Measurements from ENCODE around the gene FMN2. TPM values are rescaled to one million over a fixed set of nuclear protein-coding genes. Genes with fewer than 3 reads are reported as not detected.
"Not testable (repeated sequence)": the region's sequence is repeated elsewhere in the genome, so short reads cannot be mapped to it uniquely, and the experiment has no call there.

Gene FMN2
- total RNA-seq, 2 experiments from 2014 or later = not detected

DNA sequence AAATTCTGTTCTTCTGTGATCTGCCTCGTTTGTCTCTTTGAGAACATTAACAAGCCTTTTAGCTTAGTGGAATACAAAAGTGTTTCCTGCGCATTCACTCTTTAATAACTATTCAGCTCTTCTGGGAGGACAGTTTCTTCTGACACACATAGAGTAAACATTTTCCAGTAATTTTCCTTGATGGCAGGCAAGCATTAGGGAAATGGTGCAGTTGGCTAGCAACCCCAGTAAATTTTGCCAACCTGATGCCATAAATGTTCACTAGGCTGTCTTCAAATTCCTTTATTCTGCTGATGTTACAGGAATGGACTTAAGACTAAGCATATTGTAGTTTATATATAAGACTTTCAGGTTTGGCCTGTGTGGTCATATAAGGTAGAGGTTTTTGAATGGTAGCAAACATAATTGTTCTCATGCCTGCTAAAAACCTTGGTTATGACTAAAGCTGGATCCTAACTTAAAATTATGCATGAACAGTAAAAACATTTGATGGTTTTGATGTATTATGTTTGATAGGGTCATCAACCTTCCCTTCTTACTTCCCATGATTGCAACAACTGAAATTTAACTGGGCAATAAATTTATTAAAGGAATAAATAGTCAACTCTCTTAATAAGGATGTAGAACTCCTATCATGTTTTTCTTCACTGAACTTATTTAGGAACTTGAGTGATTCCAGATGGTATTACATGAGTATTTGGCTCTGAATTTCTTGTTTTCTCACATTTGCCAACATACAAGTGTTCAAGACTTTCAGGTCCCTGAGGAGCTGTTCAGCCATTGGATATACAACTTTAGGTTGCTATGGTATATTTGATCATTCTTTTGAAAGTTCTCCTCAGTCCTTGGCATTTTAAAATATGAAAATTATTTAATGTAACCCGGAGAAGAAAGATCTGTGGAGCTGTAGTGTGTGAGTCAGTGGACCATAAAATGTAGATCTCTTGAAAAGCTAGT lies 223.4 kb downstream of the FMN2 start:
- H3K4me1 Mint-ChIP-seq (ENCODE audit: low read depth) = no peaks in the 10 kb centered on the region
- CTCF ChIA-PET = no interaction called here

GRCh38 chr1:240319998-240320397 lies 228.3 kb downstream of the FMN2 start:
- no peaks in the 10 kb centered on the region for H3K4me1 Mint-ChIP-seq (ENCODE audit: low read depth)
- no peaks in the 10 kb centered on the region for H3K36me3 Mint-ChIP-seq
- H3K27me3 Mint-ChIP-seq = peaks cover 2% of the 10 kb centered on the region
- peaks cover 3% of the 10 kb centered on the region for H3K9me3 Mint-ChIP-seq
- H3K4me3 Mint-ChIP-seq = no peak overlapping the region
- POLR2A ChIA-PET = no interaction called here
- CTCF ChIA-PET = no interaction called here
- intact Hi-C loops (cut with micrococcal nuclease) = no loop called here
- H3K27ac Mint-ChIP-seq = no peak overlapping the region
- DNase-seq = no peak

More for the DNA sequence above, 223.4 kb downstream of the FMN2 start:
- no peaks in the 10 kb centered on the region for H3K27me3 Mint-ChIP-seq
- intact Hi-C loops (cut with micrococcal nuclease) = no loop called here
- no peak overlapping the region for H3K4me3 Mint-ChIP-seq
- DNase-seq = no peak
- POLR2A ChIA-PET = no interaction called here
- H3K36me3 Mint-ChIP-seq = no peaks in the 10 kb centered on the region
- H3K9me3 Mint-ChIP-seq = peaks cover 3% of the 10 kb centered on the region
- no peak overlapping the region for H3K27ac Mint-ChIP-seq

DNA sequence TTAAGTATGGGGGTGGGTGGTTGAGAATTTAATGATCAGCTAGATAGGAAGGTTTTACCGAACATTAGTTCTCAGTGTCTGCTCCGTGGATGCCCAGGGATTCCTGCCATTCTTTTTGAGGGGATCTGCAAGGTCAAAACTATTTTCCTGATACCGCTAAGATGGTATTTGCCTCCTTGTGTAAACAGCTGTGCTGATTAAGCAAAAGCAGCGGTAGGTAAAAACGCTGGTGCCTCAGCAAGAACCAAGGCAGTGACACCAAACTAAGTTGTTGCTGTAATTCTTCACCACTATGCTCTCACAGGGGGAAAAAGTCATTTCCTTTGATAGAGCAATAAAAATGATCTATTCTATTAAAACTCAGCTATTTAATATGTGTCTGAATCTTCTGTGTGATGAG lies 229.0 kb downstream of the FMN2 start:
- Mint-ChIP-seq H3K27ac (no peak overlapping the region), H3K36me3 (no peaks in the 10 kb centered on the region), H3K4me1 (ENCODE audit: low read depth) (no peaks in the 10 kb centered on the region), H3K4me3 (no peak overlapping the region), H3K27me3 (peaks cover 2% of the 10 kb centered on the region), H3K9me3 (peaks cover 3% of the 10 kb centered on the region)
- POLR2A ChIA-PET = no interaction called here
- CTCF ChIA-PET = no interaction called here
- intact Hi-C loops (cut with micrococcal nuclease) = no loop called here
- no peak for DNase-seq

- intact Hi-C loops (cut with micrococcal nuclease) = no loop called here
- Mint-ChIP-seq H3K27me3 (peaks cover 2% of the 10 kb centered on the region), H3K4me3 (no peak overlapping the region), H3K4me1 (ENCODE audit: low read depth) (no peaks in the 10 kb centered on the region), H3K27ac (no peak overlapping the region), H3K36me3 (no peaks in the 10 kb centered on the region), H3K9me3 (peaks cover 3% of the 10 kb centered on the region)
- ChIA-PET CTCF (no interaction called here), POLR2A (no interaction called here)
- no peak for DNase-seq
Measured at GRCh38 chr1:240322943-240323342, 231.3 kb downstream of the FMN2 start.

- H3K27me3 Mint-ChIP-seq; POLR2A ChIA-PET; DNase-seq; H3K4me3 Mint-ChIP-seq; H3K36me3 Mint-ChIP-seq; H3K9me3 Mint-ChIP-seq; H3K27ac Mint-ChIP-seq; intact Hi-C loops (cut with micrococcal nuclease); CTCF ChIA-PET; H3K4me1 Mint-ChIP-seq (ENCODE audit: low read depth): not testable (repeated sequence)
Measured at GRCh38 chr1:240328382-240328781, 236.7 kb downstream of the FMN2 start.

GRCh38 chr1:240329443-240329842 lies 237.8 kb downstream of the FMN2 start:
- no peaks in the 10 kb centered on the region for H3K4me1 Mint-ChIP-seq (ENCODE audit: low read depth)
- no peaks in the 10 kb centered on the region for H3K27me3 Mint-ChIP-seq
- H3K9me3 Mint-ChIP-seq = no peaks in the 10 kb centered on the region
- DNase-seq = no peak
- no peaks in the 10 kb centered on the region for H3K36me3 Mint-ChIP-seq
- POLR2A ChIA-PET = no interaction called here
- H3K27ac Mint-ChIP-seq = no peak overlapping the region
- intact Hi-C loops (cut with micrococcal nuclease) = no loop called here
- H3K4me3 Mint-ChIP-seq = no peak overlapping the region
- CTCF ChIA-PET = no interaction called here

DNA sequence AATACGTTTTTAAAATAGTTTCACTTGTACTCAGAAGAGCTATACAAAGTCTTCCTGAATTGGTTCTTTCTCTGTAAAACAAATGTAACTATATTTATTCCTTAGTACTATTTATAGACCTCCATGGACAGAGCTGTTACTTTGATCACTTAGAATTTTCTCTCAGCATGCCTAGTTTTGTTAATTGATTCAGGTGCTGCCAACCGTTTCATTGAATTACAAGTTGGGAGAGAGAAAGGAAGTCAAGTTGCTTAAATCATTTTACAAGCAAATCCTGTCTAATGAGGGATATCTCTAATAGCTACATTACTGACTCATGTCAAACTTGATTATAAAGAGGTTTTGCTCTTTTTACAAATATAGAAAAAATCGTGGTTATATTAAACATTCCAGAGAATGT lies 241.0 kb downstream of the FMN2 start:
- no peaks in the 10 kb centered on the region for H3K9me3 Mint-ChIP-seq
- POLR2A ChIA-PET = no interaction called here
- H3K4me1 Mint-ChIP-seq (ENCODE audit: low read depth) = no peaks in the 10 kb centered on the region
- H3K27me3 Mint-ChIP-seq = no peaks in the 10 kb centered on the region
- CTCF ChIA-PET = no interaction called here
- no peak for DNase-seq
- intact Hi-C loops (cut with micrococcal nuclease) = no loop called here
- no peaks in the 10 kb centered on the region for H3K36me3 Mint-ChIP-seq
- H3K27ac Mint-ChIP-seq = no peak overlapping the region
- no peak overlapping the region for H3K4me3 Mint-ChIP-seq

- POLR2A ChIA-PET = interaction anchor here (0.6 kb wide), 1 partner anchor 22 kb away, joined by 3 read pairs; no protein-coding TSS in a partner anchor
- Mint-ChIP-seq H3K27ac (no peak overlapping the region), H3K9me3 (no peaks in the 10 kb centered on the region), H3K36me3 (no peaks in the 10 kb centered on the region), H3K27me3 (no peaks in the 10 kb centered on the region), H3K4me3 (no peak overlapping the region), H3K4me1 (ENCODE audit: low read depth) (no peaks in the 10 kb centered on the region)
- CTCF ChIA-PET = no interaction called here
- DNase-seq = no peak
- intact Hi-C loops (cut with micrococcal nuclease) = no loop called here
Measured at GRCh38 chr1:240337781-240338180, 246.1 kb downstream of the FMN2 start.

GRCh38 chr1:240338837-240339236 lies 247.2 kb downstream of the FMN2 start:
- no peak overlapping the region for H3K27ac Mint-ChIP-seq
- intact Hi-C loops (cut with micrococcal nuclease) = no loop called here
- H3K4me3 Mint-ChIP-seq = no peak overlapping the region
- H3K4me1 Mint-ChIP-seq (ENCODE audit: low read depth) = no peaks in the 10 kb centered on the region
- ChIA-PET CTCF (no interaction called here), POLR2A (no interaction called here)
- H3K27me3 Mint-ChIP-seq = no peaks in the 10 kb centered on the region
- no peaks in the 10 kb centered on the region for H3K9me3 Mint-ChIP-seq
- no peak for DNase-seq
- H3K36me3 Mint-ChIP-seq = no peaks in the 10 kb centered on the region

DNA sequence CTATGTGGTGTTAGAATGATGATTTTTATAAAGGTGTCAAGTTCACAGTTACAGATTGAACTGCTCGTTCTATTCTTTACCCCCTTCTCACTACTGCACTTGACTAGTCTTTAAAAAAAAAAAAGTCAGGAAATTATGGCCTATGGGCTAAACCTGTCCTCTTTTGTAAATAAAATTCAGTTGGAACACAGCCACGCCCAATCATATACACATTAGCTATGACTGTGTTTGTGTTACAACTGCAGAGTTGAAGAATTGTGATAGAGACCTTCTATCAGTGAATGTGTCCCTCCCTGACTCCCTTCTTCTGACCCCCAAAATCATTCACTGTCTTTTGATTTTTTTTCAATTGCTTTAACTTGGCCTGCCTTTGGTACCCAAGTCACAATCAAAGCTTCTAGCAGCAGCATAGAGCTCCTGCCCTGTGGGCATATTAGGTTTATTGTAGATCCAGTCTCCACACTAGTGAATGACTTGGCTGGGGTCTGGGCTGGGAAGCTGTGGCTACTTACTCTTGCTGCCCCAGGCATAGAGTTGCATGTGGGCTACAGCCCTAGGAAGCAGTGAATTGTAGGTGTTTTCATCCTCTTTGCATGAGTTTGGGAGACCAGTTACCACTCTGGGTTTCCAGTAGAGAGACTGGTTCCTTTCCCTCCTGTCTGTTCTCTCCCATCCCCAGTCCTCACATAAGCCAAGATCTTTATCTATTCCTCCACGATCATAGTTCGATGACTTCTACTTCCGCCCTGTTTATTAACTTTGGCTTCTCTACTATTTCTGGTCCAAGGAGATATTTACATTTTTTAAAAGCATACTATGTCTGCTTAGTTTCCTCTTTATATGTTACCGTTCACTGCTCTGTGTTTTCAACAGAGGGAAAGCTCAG lies 249.9 kb downstream of the FMN2 start:
- CTCF ChIA-PET = no interaction called here
- Mint-ChIP-seq H3K4me1 (ENCODE audit: low read depth) (no peaks in the 10 kb centered on the region), H3K27me3 (no peaks in the 10 kb centered on the region), H3K36me3 (no peaks in the 10 kb centered on the region), H3K9me3 (no peaks in the 10 kb centered on the region), H3K27ac (no peak overlapping the region), H3K4me3 (no peak overlapping the region)
- no peak for DNase-seq
- intact Hi-C loops (cut with micrococcal nuclease) = no loop called here
- POLR2A ChIA-PET = no interaction called here

DNA sequence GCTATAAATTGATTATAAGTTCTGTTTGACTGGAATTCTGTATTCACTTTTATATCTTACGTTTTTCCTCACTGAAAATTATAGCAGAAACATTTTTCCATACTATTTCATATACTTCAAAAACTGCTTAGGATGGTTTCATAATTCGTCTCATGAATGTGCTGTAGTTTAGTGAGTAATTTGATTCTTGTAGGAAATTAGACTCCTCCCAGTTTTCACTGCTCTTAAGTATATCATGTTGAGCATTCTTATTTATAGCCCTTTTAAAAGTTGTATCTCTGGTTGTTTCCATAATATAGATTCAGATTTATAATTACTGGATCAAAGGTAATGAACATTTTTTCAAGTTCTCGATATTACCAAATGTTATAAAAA lies 250.6 kb downstream of the FMN2 start:
- POLR2A ChIA-PET = no interaction called here
- no peaks in the 10 kb centered on the region for H3K27me3 Mint-ChIP-seq

GRCh38 chr1:240343045-240343444 lies 251.4 kb downstream of the FMN2 start:
- Mint-ChIP-seq H3K27ac (no peak overlapping the region), H3K4me1 (ENCODE audit: low read depth) (no peaks in the 10 kb centered on the region), H3K4me3 (no peak overlapping the region), H3K27me3 (no peaks in the 10 kb centered on the region), H3K9me3 (no peaks in the 10 kb centered on the region), H3K36me3 (no peaks in the 10 kb centered on the region)
- ChIA-PET POLR2A (no interaction called here), CTCF (no interaction called here)
- intact Hi-C loops (cut with micrococcal nuclease) = no loop called here
- DNase-seq = no peak

More for the DNA sequence above, 250.6 kb downstream of the FMN2 start:
- H3K9me3 Mint-ChIP-seq = no peaks in the 10 kb centered on the region
- intact Hi-C loops (cut with micrococcal nuclease) = no loop called here
- H3K27ac Mint-ChIP-seq = no peak overlapping the region
- no peak overlapping the region for H3K4me3 Mint-ChIP-seq
- H3K36me3 Mint-ChIP-seq = no peaks in the 10 kb centered on the region
- no peak for DNase-seq
- CTCF ChIA-PET = no interaction called here
- no peaks in the 10 kb centered on the region for H3K4me1 Mint-ChIP-seq (ENCODE audit: low read depth)

DNA sequence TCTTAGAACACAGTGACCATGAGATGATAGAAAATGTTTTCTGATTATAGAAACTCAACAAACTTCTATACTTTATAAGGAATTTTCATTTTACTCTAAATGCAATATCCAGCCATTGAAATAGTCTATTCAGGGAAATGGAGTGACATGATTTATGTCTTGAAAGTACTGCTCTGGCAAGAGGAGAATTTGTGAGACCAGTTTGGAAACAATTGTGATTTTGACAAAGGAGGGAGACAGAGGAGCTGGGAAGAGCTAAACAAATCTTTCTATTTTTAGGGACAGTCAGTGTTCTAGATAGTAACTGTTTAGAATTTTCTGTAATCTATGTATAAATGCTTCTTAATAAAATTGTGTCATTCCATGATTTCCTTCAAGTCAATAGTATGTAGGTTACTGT lies 252.3 kb downstream of the FMN2 start:
- intact Hi-C loops (cut with micrococcal nuclease) = no loop called here
- Mint-ChIP-seq H3K36me3 (no peaks in the 10 kb centered on the region), H3K27ac (no peak overlapping the region), H3K9me3 (no peaks in the 10 kb centered on the region), H3K27me3 (no peaks in the 10 kb centered on the region), H3K4me3 (no peak overlapping the region), H3K4me1 (ENCODE audit: low read depth) (no peaks in the 10 kb centered on the region)
- POLR2A ChIA-PET = no interaction called here
- no peak for DNase-seq
- CTCF ChIA-PET = no interaction called here

All from activated CD4-positive, alpha-beta memory T cell treated with anti-CD3 and anti-CD28 coated beads for 36 hours (primary cell).